GM19328 (cell line): ENCODE data around the gene CLIC6.

Experiments
- ATAC-seq: cut with Tn5 transposase; IDR thresholded peaks from one replicate; pipeline ENCODE4 v1.9.1; 2021; ENCODE audit warnings: mild to moderate bottlenecking, moderate library complexity; ENCODE audit not compliant: unreplicated experiment

Gene CLIC6

GRCh38 chr21:34668803-34669148 is at the start of gene CLIC6:
Gene CLIC6, plus strand, starts transcription at chr21:34668994. Its CDS starts 395 bp downstream, at chr21:34669389.
- no peak for ATAC-seq

GRCh38 chr21:34619841-34620665 is 48.7 kb upstream of the CLIC6 start:
- ATAC-seq = no peak

- ATAC-seq = no peak
Observed at GRCh38 chr21:34621434-34622350, 47.1 kb upstream of the CLIC6 start.

GRCh38 chr21:34623516-34623915 is 45.3 kb upstream of the CLIC6 start:
- no peak for ATAC-seq

- ATAC-seq = no peak
Observed at GRCh38 chr21:34625030-34625593, 43.7 kb upstream of the CLIC6 start.

GRCh38 chr21:34626131-34626530 is 42.7 kb upstream of the CLIC6 start:
- no peak for ATAC-seq

GRCh38 chr21:34630536-34631143 is 38.2 kb upstream of the CLIC6 start:
- no peak for ATAC-seq

GRCh38 chr21:34632498-34632897 is 36.3 kb upstream of the CLIC6 start:
- ATAC-seq = no peak

- ATAC-seq = no peak
Observed at GRCh38 chr21:34635307-34635706, 33.5 kb upstream of the CLIC6 start.

GRCh38 chr21:34636961-34637360 is 31.8 kb upstream of the CLIC6 start:
- ATAC-seq = no peak

- no peak for ATAC-seq
Observed at GRCh38 chr21:34639250-34639649, 29.5 kb upstream of the CLIC6 start.

- no peak for ATAC-seq
Observed at GRCh38 chr21:34639882-34640788, 28.7 kb upstream of the CLIC6 start.

GRCh38 chr21:34640858-34641257 is 27.9 kb upstream of the CLIC6 start:
- no peak for ATAC-seq

GRCh38 chr21:34642211-34643075 is 26.4 kb upstream of the CLIC6 start:
- peak; percentile 58 for ATAC-seq

- ATAC-seq = no peak
Observed at GRCh38 chr21:34644825-34645224, 24.0 kb upstream of the CLIC6 start.

GRCh38 chr21:34647555-34647954 is 21.2 kb upstream of the CLIC6 start:
- ATAC-seq = no peak

GRCh38 chr21:34648739-34649297 is 20.0 kb upstream of the CLIC6 start:
- no peak for ATAC-seq

GRCh38 chr21:34649400-34649799 is 19.4 kb upstream of the CLIC6 start:
- ATAC-seq = no peak
